Measurements from ENCODE around the gene CAPN8. TPM values are rescaled to one million over a fixed set of nuclear protein-coding genes. Genes with fewer than 3 reads are reported as not detected.

CAPN8 gene
- total RNA-seq, 6 experiments from 2014 or later, result 0.35 to 1.1 TPM; not detected in 4

- no peak for TF ChIP-seq POLR2A (IDR thresholded peaks at IDR 0.05)
- no peak for TF ChIP-seq CTCF (IDR thresholded peaks at IDR 0.05)
- intact Hi-C loops (cut with DNase I), result no loop called here
- Histone ChIP-seq H3K9me3 (no peaks in the 10 kb centered on the region), H3K4me1 (no peaks in the 10 kb centered on the region), H3K27ac (no peak overlapping the region), H3K27me3 (no peaks in the 10 kb centered on the region), H3K36me3 (no peaks in the 10 kb centered on the region), H3K4me3 (no peak overlapping the region)
- WGBS (ENCODE audit: insufficient coverage, low coverage, low lambda C conversion rate, missing lambda C conversion rate), result 72% methylated on average over 3 of the region's 3 CpGs
- DNase-seq (no peak), ATAC-seq (no peak)
These were observed 17.0 kb upstream of the CAPN8 start for GRCh38 chr1:223682502-223682901.

GRCh38 chr1:223680188-223680587, 14.7 kb upstream of the CAPN8 start:
- Histone ChIP-seq H3K27me3 (no peaks in the 10 kb centered on the region), H3K9me3 (no peaks in the 10 kb centered on the region), H3K36me3 (no peaks in the 10 kb centered on the region), H3K4me1 (no peaks in the 10 kb centered on the region), H3K4me3 (no peak overlapping the region), H3K27ac (no peak overlapping the region)
- TF ChIP-seq POLR2A (IDR thresholded peaks at IDR 0.05), result no peak
- TF ChIP-seq CTCF (IDR thresholded peaks at IDR 0.05), result no peak
- ATAC-seq (no peak), DNase-seq (no peak)
- intact Hi-C loops (cut with DNase I), result no loop called here
- no CpG with 5 or more reads among the region's 2 CpGs for WGBS (ENCODE audit: insufficient coverage, low coverage, low lambda C conversion rate, missing lambda C conversion rate)

- 63% methylated on average over 6 of the region's 6 CpGs for WGBS (ENCODE audit: insufficient coverage, low coverage, low lambda C conversion rate, missing lambda C conversion rate)
- Histone ChIP-seq H3K36me3 (no peaks in the 10 kb centered on the region), H3K27ac (no peak overlapping the region), H3K4me3 (no peak overlapping the region), H3K4me1 (no peaks in the 10 kb centered on the region), H3K9me3 (no peaks in the 10 kb centered on the region), H3K27me3 (no peaks in the 10 kb centered on the region)
- intact Hi-C loops (cut with DNase I), result no loop called here
- TF ChIP-seq CTCF (IDR thresholded peaks at IDR 0.05), result no peak
- no peak for TF ChIP-seq POLR2A (IDR thresholded peaks at IDR 0.05)
- DNase-seq, result no peak
- ATAC-seq, result peak in 1 of 4 donors; percentile 34
These were observed 13.3 kb upstream of the CAPN8 start for GRCh38 chr1:223678841-223679240.

GRCh38 chr1:223674119-223674890, 8.8 kb upstream of the CAPN8 start:
- Histone ChIP-seq H3K36me3 (no peaks in the 10 kb centered on the region), H3K9me3 (no peaks in the 10 kb centered on the region), H3K4me3 (no peak overlapping the region), H3K27me3 (no peaks in the 10 kb centered on the region), H3K4me1 (no peaks in the 10 kb centered on the region), H3K27ac (no peak overlapping the region)
- TF ChIP-seq CTCF (IDR thresholded peaks at IDR 0.05) (no peak), POLR2A (IDR thresholded peaks at IDR 0.05) (no peak)
- 25% methylated on average over 2 of the region's 5 CpGs for WGBS (ENCODE audit: insufficient coverage, low coverage, low lambda C conversion rate, missing lambda C conversion rate)
- ATAC-seq, result peak in 1 of 4 donors; percentile 22
- intact Hi-C loops (cut with DNase I), result no loop called here
- no peak for DNase-seq

Data from right lobe of liver (tissue), 6 donors.